Panc1 (cell line): ENCODE results near the gene KLHL15. TPM values are rescaled to one million over a fixed set of nuclear protein-coding genes. Genes with fewer than 3 reads are reported as not detected.

Experiments
- ATAC-seq: fragments of 200-7000 bp; cut with Tn5 transposase; 2 replicates; pipeline ENCODE4 v1.9.1; 2020; ENCODE audit warnings: mild to moderate bottlenecking, moderate library complexity
- BruUV-seq: library from RNA; stranded (reverse); fragments of 400-500 nt; replicated peaks from 2 replicates; lab custom pipeline; 2021; lab: Mats Ljungman, UMichigan
- CTCF ChIA-PET: fragments of 300-600 bp; sonication (Branson Sonifier 250); formaldehyde crosslinking; loops from one replicate; lab custom pipeline; 2022; ENCODE audit warnings: antibody characterized with exemption; lab: Charles Lee
- POLR2A ChIA-PET: fragments of 300-600 bp; sonication (Branson Sonifier 250); formaldehyde crosslinking; loops from one replicate; lab custom pipeline; 2022; ENCODE audit warnings: antibody characterized with exemption; lab: Charles Lee
- DNase-seq: peaks from one replicate; pipeline ENCODE4 v3.0.0-alpha.2; 2010; ENCODE audit warnings: low read depth, low spot score
- H3K27ac ChIP-seq: 2 replicates; pipeline ENCODE4 v1.5.1; 2011; ENCODE audit warnings: mild to moderate bottlenecking, low read length, inconsistent platforms
- H3K27me3 ChIP-seq: fragments of 200-500 bp; sonication (Bioruptor generic); 2 replicates; pipeline ENCODE4 v1.6.0; 2014; ENCODE audit warnings: low read length, inconsistent platforms; ENCODE audit not compliant: control insufficient read depth, insufficient read depth
- H3K36me3 ChIP-seq: fragments of 200-500 bp; sonication (Bioruptor generic); 2 replicates; pipeline ENCODE4 v1.5.1; 2014; ENCODE audit warnings: inconsistent platforms, mild to moderate bottlenecking, low read length, moderate library complexity; ENCODE audit not compliant: control insufficient read depth, insufficient read depth
- H3K4me1 ChIP-seq: 2 replicates; pipeline ENCODE4 v1.5.1; 2011; ENCODE audit warnings: inconsistent platforms, mild to moderate bottlenecking, low read length, moderate library complexity; ENCODE audit not compliant: control insufficient read depth, insufficient read depth
- H3K4me3 ChIP-seq, 2 experiments: 2 replicates each; pipeline ENCODE4 v1.5.1; 2011 to 2012; ENCODE audit warnings: low read depth in 2 of 2, low read length in 2 of 2, mild to moderate bottlenecking in 2 of 2, inconsistent platforms in 1 of 2, moderate library complexity in 1 of 2
- H3K9me3 ChIP-seq: fragments of 200-500 bp; sonication (Bioruptor generic); 2 replicates; pipeline ENCODE4 v1.5.1; 2014; ENCODE audit warnings: low read depth, mild to moderate bottlenecking, inconsistent platforms, low read length, moderate library complexity; ENCODE audit not compliant: control insufficient read depth, insufficient read depth
- POLR2AphosphoS5 ChIP-seq: IDR thresholded peaks from 2 replicates; pipeline ENCODE4 v1.6.1; 2012; ENCODE audit warnings: mild to moderate bottlenecking, low read depth, low read length, moderate library complexity
- SIN3A ChIP-seq: IDR thresholded peaks from 2 replicates; pipeline ENCODE4 v1.6.1; 2012; ENCODE audit warnings: low read depth, mild to moderate bottlenecking, low read length, moderate library complexity, borderline replicate concordance; ENCODE audit not compliant: insufficient read depth
- TCF7L2 ChIP-seq: IDR thresholded peaks from 2 replicates; pipeline ENCODE4 v1.6.1; 2011; ENCODE audit warnings: mild to moderate bottlenecking, low read depth, low read length, inconsistent platforms
- in situ Hi-C: cut with HindIII; loops from 2 replicates; pipeline ENCODE4 v1.10.0; 2016; ENCODE audit warnings: low sequenced_read_pairs, low pct_unique_long_range_greater_than_20kb
- intact Hi-C: fragments of 100-400 bp; cut with micrococcal nuclease; formaldehyde crosslinking; loops from one replicate; pipeline ENCODE4 v1.10.0; 2022; ENCODE audit not compliant: unreplicated experiment
- total RNA-seq: library from RNA; stranded (reverse); gene quantifications from one replicate; pipeline ENCODE4 v1.2.1, GENCODE V29; 2021; ENCODE audit not compliant: unreplicated experiment
- TF ChIP-seq, protein P1 (sequence below), 2 experiments: IDR thresholded peaks; 2 replicates each; pipeline ENCODE4 v1.6.1; 2011 to 2012; ENCODE audit warnings: low read depth in 2 of 2, control low read depth in 1 of 2, low read length in 1 of 2, mild to moderate bottlenecking in 1 of 2, moderate library complexity in 1 of 2; ENCODE audit not compliant: insufficient read depth in 1 of 2
- TF ChIP-seq, protein P2 (sequence below): fragments of 450-650 bp; IDR thresholded peaks from 2 replicates; pipeline ENCODE4 v1.5.1; 2017; ENCODE audit warnings: mild to moderate bottlenecking

KLHL15 gene
- total RNA-seq, 1 experiment from 2014 or later = 9.6 TPM

DNA sequence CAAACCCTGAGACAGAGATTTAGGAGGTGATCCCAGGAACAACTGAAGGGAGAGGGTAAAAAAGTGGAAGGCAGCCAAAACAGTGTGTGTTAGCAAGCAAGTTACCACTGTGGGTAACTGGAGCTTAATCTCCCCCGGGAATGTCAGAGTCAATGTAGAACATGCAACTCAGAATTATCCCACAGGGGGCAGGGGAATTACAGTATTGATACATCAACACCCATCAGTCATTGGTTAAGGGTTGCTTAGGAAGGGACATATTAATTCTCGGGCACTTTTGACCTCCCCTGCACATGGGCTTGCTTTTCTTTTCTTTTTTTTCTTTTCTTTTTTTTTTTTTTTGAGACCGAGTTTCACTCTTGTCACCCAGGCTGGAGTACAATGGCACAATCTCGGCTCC, 89.9 kb downstream of the KLHL15 start:
- no peaks in the 10 kb centered on the region for H3K4me1 ChIP-seq
- CTCF ChIA-PET = no interaction called here
- no peak overlapping the region for H3K27ac ChIP-seq
- H3K27me3 ChIP-seq = no peaks in the 10 kb centered on the region
- POLR2A ChIA-PET = no interaction called here
- ATAC-seq (no peak), DNase-seq (no peak)
- in situ Hi-C loops = no loop called here
- TF ChIP-seq SIN3A = no peak
- TF ChIP-seq, protein P1, sequence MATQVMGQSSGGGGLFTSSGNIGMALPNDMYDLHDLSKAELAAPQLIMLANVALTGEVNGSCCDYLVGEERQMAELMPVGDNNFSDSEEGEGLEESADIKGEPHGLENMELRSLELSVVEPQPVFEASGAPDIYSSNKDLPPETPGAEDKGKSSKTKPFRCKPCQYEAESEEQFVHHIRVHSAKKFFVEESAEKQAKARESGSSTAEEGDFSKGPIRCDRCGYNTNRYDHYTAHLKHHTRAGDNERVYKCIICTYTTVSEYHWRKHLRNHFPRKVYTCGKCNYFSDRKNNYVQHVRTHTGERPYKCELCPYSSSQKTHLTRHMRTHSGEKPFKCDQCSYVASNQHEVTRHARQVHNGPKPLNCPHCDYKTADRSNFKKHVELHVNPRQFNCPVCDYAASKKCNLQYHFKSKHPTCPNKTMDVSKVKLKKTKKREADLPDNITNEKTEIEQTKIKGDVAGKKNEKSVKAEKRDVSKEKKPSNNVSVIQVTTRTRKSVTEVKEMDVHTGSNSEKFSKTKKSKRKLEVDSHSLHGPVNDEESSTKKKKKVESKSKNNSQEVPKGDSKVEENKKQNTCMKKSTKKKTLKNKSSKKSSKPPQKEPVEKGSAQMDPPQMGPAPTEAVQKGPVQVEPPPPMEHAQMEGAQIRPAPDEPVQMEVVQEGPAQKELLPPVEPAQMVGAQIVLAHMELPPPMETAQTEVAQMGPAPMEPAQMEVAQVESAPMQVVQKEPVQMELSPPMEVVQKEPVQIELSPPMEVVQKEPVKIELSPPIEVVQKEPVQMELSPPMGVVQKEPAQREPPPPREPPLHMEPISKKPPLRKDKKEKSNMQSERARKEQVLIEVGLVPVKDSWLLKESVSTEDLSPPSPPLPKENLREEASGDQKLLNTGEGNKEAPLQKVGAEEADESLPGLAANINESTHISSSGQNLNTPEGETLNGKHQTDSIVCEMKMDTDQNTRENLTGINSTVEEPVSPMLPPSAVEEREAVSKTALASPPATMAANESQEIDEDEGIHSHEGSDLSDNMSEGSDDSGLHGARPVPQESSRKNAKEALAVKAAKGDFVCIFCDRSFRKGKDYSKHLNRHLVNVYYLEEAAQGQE (IDR thresholded peaks at IDR 0.05; ENCODE audit: insufficient read depth in 1 of 2, low read depth in 2 of 2, low read length in 1 of 2) = no peak
- TF ChIP-seq, protein P2, sequence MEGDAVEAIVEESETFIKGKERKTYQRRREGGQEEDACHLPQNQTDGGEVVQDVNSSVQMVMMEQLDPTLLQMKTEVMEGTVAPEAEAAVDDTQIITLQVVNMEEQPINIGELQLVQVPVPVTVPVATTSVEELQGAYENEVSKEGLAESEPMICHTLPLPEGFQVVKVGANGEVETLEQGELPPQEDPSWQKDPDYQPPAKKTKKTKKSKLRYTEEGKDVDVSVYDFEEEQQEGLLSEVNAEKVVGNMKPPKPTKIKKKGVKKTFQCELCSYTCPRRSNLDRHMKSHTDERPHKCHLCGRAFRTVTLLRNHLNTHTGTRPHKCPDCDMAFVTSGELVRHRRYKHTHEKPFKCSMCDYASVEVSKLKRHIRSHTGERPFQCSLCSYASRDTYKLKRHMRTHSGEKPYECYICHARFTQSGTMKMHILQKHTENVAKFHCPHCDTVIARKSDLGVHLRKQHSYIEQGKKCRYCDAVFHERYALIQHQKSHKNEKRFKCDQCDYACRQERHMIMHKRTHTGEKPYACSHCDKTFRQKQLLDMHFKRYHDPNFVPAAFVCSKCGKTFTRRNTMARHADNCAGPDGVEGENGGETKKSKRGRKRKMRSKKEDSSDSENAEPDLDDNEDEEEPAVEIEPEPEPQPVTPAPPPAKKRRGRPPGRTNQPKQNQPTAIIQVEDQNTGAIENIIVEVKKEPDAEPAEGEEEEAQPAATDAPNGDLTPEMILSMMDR = no peak
- no peak for TF ChIP-seq TCF7L2
- TF ChIP-seq POLR2AphosphoS5 = no peak
- no TSS peak for BruUV-seq
- H3K36me3 ChIP-seq = no peaks in the 10 kb centered on the region
- H3K9me3 ChIP-seq = no peaks in the 10 kb centered on the region
- no peak overlapping the region for H3K4me3 ChIP-seq
- intact Hi-C loops = no loop called here

DNA sequence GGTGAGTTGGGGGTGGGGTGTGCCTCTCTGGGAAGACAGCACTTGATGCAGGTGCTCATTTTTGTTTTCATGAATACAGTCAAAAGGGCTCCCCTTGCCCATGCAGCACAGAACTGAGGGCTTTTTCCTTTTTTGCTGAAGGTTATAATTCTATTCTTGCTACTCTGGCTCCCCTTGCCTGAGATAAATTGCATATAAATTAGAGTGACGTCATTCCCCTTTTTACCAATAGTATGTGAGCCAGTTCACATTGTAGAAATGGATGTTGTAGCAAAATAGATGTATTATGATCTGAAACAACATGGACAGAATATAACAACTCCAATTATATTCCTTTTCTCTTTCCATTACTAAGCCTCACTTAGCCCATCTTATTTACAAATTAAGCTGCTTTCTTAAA, 90.8 kb downstream of the KLHL15 start:
- CTCF ChIA-PET = no interaction called here
- DNase-seq (no peak), ATAC-seq (no peak)
- H3K4me1 ChIP-seq = no peaks in the 10 kb centered on the region
- no peak overlapping the region for H3K27ac ChIP-seq
- no peak for TF ChIP-seq SIN3A
- TF ChIP-seq, protein P2 = no peak
- no peak for TF ChIP-seq POLR2AphosphoS5
- TF ChIP-seq, protein P1 (IDR thresholded peaks at IDR 0.05; ENCODE audit: insufficient read depth in 1 of 2, low read depth in 2 of 2, low read length in 1 of 2) = no peak
- TF ChIP-seq TCF7L2 = no peak
- no peaks in the 10 kb centered on the region for H3K27me3 ChIP-seq
- no TSS peak for BruUV-seq
- in situ Hi-C loops (no loop called here), intact Hi-C loops (no loop called here)
- H3K36me3 ChIP-seq = no peaks in the 10 kb centered on the region
- no peaks in the 10 kb centered on the region for H3K9me3 ChIP-seq
- POLR2A ChIA-PET = no interaction called here
- no peak overlapping the region for H3K4me3 ChIP-seq
